ENCODE measurements around the gene IFITM2. TPM values are rescaled to one million over a fixed set of nuclear protein-coding genes. Genes with fewer than 3 reads are reported as not detected.
"Not testable (repeated sequence)": the region's sequence is repeated elsewhere in the genome, so short reads cannot be mapped to it uniquely, and the experiment has no call there.

The IFITM2 gene
- total RNA-seq, 1 donor from 2014 or later: 5.5 TPM

GRCh38 chr11:281486-282161 is 26.0 kb upstream of the IFITM2 start:
- DNase-seq (ENCODE audit: low spot score): no peak

- DNase-seq (ENCODE audit: low spot score): no peak
Observed at GRCh38 chr11:282171-282570, 25.4 kb upstream of the IFITM2 start.

GRCh38 chr11:282630-283360 is 24.8 kb upstream of the IFITM2 start:
- DNase-seq (ENCODE audit: low spot score): no peak

DNA sequence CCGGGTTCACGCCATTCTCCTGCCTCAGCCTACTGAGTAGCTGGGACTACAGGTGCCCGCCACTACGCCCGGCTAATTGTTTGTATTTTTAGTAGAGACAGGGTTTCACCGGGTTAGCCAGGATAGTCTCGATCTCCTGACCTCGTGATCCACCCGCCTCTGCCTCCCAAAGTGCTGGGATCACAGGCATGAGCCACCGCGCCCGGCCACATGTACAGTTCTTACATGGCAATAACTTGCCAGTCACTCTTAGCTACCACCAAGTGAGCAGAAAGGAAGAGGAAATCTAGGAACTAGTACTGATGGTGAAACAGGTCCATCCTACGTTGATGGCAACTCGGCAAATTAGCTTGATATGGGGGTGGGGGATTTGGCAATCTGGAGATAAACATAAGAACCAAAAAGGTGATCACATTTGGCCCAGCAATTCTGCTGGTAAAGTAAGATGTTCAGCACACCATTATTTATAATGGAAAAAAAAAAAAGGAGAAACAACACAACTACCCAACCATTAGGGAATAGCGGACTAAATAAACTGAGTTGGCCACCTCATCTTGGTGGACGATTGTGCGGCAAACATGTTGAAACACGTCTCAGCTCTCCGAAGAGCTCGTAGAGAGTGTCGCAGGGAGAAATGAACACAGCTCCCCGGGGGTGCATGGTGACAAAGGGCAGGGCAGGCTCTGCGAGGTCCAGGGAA is 24.1 kb upstream of the IFITM2 start:
- no peak for DNase-seq (ENCODE audit: low spot score)

- no peak for DNase-seq (ENCODE audit: low spot score)
Observed at GRCh38 chr11:284105-285020, 23.3 kb upstream of the IFITM2 start.

GRCh38 chr11:285021-285893 is 22.4 kb upstream of the IFITM2 start:
- DNase-seq (ENCODE audit: low spot score): no peak

- no peak for DNase-seq (ENCODE audit: low spot score)
Observed at GRCh38 chr11:285894-286220, 21.8 kb upstream of the IFITM2 start.

DNA sequence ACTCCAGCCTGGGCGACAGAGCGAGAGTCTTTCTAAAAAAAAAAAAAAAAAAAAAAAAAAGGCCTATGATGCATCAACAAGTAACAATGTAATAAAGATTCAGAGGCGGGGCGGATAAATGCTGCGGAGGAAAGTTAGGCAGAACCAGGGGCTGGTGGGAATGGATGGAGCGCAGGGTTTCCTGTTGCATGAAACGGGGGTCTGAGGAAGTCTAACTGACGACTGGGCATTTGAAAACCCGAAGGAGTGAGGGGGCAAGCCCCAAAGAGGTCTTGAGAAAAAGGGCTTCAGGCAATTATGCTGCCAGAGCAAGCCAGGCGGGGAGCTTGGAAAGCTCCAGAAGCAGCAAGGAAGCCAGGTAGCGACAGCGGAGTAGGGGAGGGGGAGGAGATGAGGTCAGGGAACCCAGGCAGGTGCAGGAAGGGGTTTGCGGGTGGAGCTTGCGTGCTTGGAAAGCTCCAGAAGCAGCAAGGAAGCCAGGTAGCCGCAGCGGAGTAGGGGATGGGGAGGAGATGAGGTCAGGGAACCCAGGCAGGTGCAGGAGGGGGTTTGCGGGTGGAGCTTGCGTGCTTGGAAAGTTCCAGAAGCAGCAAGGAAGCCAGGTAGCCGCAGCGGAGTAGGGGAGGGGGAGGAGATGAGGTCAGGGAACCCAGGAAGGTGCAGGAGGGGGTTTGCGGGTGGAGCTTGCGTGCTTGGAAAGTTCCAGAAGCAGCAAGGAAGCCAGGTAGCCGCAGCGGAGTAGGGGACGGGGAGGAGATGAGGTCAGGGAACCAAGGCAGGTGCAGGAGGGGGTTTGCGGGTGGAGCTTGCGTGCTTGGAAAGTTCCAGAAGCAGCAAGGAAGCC is 20.4 kb upstream of the IFITM2 start:
- DNase-seq (ENCODE audit: low spot score): not testable (repeated sequence)

DNA sequence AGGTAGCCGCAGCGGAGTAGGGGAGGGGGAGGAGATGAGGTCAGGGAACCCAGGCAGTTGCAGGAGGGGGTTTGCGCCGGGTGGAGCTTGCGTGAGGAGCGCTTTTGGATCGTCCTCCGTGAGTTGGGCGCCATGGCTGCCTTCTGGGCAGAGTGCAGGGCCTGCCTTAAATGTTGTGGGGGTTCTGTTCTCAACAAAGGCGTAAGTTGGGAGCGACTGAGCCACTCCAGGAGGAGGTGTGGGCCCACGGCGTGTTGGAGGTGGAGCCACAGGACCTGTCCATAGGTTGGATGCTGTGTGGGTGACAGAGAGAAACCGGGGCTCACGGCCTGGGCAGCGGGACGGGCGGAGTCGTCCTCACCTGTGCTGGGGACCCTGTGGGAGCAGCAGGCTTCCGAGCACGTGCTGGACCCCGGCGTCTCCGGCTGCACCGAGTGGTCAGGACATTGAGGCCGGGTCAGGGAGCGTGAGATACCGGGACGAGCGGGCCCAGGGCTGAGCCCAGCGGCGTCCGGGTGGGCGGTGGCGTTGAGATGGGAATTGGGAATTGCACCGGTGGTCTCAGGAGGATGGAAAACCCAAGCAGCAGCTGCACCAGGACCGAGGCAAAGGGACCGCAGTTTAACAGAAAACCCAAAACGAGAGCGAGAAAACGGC is 19.7 kb upstream of the IFITM2 start:
- DNase-seq (ENCODE audit: low spot score): no peak

DNA sequence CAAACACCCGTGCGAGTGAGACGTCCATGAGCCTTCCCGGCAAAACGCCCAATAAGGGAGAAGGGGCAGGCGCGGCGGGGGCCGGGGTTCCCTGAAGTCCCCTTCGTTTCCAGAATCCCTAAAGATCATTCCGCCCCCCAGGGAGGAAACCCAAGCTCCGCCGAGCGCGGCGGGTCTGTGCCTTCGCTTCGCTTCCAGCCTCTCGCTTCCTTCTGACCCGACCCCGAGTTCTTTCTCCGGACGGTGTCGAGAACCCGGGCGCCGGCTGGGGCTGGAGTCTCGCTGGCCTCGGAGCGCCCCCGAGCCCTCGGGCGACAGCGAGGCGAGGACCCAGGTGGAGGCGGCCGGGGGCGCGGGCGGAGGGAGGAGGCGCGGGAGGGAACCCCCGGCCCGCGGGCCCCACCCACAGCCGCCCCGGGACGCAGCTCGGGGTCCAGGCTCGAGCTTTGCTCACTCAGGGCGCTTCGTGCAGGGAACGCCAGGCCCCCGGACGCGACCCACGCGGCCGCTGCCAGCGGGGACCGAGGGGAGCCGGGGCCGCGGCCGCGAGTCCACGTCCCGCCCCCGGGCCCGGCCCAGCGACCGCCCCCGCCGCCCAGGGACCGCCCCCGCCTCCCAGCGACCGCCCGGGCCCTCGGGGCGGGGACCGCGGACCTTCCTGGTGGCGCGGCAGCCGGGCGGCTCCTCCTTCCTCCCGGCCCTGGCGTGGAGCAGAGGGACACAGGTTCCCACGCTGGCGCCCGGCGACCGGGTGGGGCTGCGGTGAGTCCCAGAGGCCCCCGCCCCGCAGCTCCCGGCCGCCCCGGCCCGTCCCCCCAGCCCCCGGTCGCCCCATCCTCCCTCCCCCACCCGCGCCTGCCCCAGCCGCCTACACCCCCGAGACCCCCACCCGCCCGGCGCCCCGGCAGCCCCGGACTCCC is 18.9 kb upstream of the IFITM2 start, which contains the start of gene PGGHG:
Gene PGGHG, plus strand, starts transcription at position 649 of the 920 bp plus-strand sequence. CDS start 691 bp downstream, outside the sequence.
- peak; percentile 69 for DNase-seq (ENCODE audit: low spot score)

- DNase-seq (ENCODE audit: low spot score): no peak
Observed at GRCh38 chr11:289398-289711, 18.3 kb upstream of the IFITM2 start.

DNA sequence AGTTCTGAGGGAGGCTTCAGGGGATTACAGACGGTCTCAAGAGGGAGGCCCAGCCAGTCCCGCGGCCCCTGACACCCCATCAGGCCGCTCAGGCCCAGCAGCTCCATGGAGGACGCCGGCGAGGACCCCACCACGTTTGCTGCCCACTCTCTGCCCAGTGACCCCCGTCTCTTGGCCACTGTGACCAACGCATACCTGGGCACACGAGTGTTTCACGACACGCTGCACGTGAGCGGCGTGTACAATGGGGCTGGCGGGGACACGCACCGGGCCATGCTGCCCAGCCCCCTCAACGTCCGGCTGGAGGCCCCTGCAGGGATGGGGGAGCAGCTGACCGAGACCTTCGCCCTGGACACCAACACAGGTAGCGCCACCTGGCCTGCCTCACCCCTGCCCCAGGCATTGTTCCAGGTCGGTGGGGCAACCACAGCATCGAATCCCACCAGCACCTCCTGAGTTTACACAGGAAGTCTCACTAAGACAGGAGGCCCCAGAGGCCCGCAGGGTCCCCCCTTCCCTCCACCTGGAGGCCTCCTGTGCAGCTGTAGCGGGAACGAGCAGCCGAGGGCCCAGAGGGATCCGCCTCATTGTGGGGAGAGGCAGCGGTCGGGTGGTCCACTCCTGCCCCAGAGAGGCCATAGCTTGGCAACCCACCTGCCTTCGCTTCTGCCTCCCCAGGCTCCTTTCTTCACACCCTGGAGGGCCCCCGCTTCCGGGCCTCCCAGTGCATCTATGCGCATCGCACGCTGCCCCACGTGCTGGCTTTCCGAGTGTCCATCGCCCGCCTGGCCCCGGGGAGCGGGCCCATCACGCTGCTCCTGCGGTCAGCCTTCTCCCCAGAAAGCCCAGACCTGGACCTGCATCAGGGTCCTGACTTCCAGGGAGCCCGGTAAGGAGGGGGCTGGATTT is 17.6 kb upstream of the IFITM2 start:
- no peak for DNase-seq (ENCODE audit: low spot score)

- DNase-seq (ENCODE audit: low spot score): no peak
Observed at GRCh38 chr11:290621-291231, 16.9 kb upstream of the IFITM2 start.

DNA sequence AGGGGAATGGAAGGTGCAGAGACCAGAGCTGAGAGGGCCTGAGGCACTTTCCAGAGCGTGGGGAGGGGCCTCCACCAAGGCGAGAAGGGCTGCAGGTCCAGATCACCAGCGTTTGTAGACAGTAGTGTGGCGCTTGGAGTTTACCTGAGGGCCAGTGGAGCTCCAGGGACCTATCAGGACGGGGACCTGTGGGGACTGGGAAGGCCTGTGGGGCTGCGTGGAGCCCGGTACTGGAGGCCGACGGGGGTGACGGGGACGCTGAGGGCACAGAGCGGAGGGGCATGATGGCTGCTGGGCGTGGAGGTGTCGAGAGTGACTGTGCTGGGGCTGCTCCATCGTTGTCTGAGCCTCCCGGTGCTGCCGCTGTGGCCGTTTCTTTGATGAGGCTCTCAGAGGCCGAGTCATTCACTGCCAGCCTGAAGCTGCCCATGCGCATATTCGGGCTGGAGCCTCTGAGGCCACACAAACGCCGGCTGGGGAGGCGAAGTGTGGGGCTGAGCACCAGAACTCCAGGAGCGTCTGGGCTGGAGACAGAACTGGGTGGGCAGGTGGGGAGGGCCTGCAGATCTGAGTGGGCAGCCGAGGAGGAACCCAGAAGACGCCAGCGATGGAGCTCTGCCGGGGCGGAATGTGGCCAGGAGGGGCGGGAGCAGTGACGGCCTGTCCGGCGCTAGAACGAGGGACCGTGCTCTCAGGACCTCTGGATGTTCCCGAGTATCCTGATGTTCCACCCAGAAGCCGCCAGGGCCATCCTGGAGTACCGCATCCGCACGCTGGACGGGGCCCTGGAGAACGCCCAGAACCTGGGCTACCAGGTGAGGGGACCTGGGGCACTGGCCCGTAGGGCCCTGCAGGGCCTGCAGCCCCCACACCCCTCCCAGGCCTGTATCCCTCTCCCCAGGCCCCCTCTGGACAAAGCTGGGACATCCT is 16.1 kb upstream of the IFITM2 start:
- DNase-seq (ENCODE audit: low spot score): no peak

All from umbilical cord (tissue), 2 donors.